Measurements from ENCODE around the gene NSUN4.

DNA sequence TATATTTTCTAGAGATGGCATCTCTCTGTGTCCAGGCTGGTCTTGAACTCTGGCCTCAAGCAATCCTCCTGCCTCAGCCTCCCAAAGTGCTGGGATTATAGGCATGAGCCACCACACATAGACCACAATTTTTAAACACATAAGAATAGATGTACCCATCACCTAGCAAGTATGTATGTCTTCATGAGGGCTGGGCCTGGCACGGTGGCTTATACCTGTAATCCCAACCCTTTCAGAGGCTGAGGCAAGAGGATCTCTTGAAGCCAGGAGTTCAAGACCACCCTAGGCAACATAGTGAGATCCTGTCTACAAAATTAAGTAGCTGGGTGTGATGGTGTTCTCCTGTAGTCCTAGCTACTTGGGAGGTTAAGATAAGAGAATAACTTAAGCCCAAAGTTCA, 23.3 kb upstream of the NSUN4 start:
- no peak for TF ChIP-seq POLR2A (IDR thresholded peaks at IDR 0.05; ENCODE audit: low read depth, low read length)
- TF ChIP-seq TAF1 (IDR thresholded peaks at IDR 0.05; ENCODE audit: low read depth, low read length), result no peak

Measured in GM12891 (cell line).